ENCODE measurements around the gene SALL1.

SALL1 gene

GRCh38 chr16:51131619-51132018 lies 19.5 kb downstream of the SALL1 start:
- Histone ChIP-seq H3K14ac (ENCODE audit: low read length) (no peak overlapping the region), H3K4ac (ENCODE audit: low read depth, low read length) (no peak overlapping the region), H3K79me1 (ENCODE audit: low read length) (no peaks in the 10 kb centered on the region), H4K91ac (ENCODE audit: low read depth, low read length) (no peak overlapping the region), H2BK120ac (ENCODE audit: insufficient read depth, low read length, poor library complexity) (no peak overlapping the region), H3K27me3 (ENCODE audit: insufficient read depth, low read length) (peaks cover 5% of the 10 kb centered on the region), H3K9ac (ENCODE audit: low read length) (no peak overlapping the region), H3K23ac (ENCODE audit: low read length) (no peak overlapping the region), H4K8ac (ENCODE audit: low read depth, low read length) (no peak overlapping the region), H3K4me2 (ENCODE audit: low read length) (no peak overlapping the region), H4K12ac (ENCODE audit: low read depth, low read length) (no peak overlapping the region), H2AK5ac (ENCODE audit: low read length) (no peak overlapping the region), H3K79me2 (ENCODE audit: control insufficient read depth, insufficient read depth, low read length, poor library complexity) (no peaks in the 10 kb centered on the region), H3K4me1 (ENCODE audit: control insufficient read depth in 1 of 2, insufficient read depth in 2 of 2, low read length in 2 of 2) (peaks cover 6 to 8% of the 10 kb centered on the region in 2 experiments), H3K36me3 (ENCODE audit: control insufficient read depth in 1 of 2, insufficient read depth in 2 of 2, low read length in 2 of 2) (no peaks in the 10 kb centered on the region), H2BK12ac (ENCODE audit: low read length) (no peak overlapping the region), H2BK5ac (ENCODE audit: low read depth, low read length, poor library complexity) (no peak overlapping the region), H3K4me3 (ENCODE audit: low read depth, low read length) (no peak overlapping the region), H2AFZ (ENCODE audit: insufficient read depth, low read length, poor library complexity) (no peak overlapping the region), H3K18ac (ENCODE audit: low read length) (no peak overlapping the region), H3K9me3 (ENCODE audit: insufficient read depth, low read depth, low read length) (peaks cover 2% of the 10 kb centered on the region), H3K27ac (ENCODE audit: low read depth, low read length) (no peak overlapping the region)
- WGBS (ENCODE audit: extremely low coverage, insufficient coverage, insufficient read length), result no CpG with 5 or more reads among the region's 11 CpGs
- no peak for DNase-seq

GRCh38 chr16:51129105-51129504 lies 22.0 kb downstream of the SALL1 start:
- H2BK5ac ChIP-seq (ENCODE audit: low read depth, low read length, poor library complexity), result no peak overlapping the region
- no peak overlapping the region for H2BK12ac ChIP-seq (ENCODE audit: low read length)
- H2BK120ac ChIP-seq (ENCODE audit: insufficient read depth, low read length, poor library complexity), result no peak overlapping the region
- no peak overlapping the region for H4K12ac ChIP-seq (ENCODE audit: low read depth, low read length)
- no peak overlapping the region for H3K18ac ChIP-seq (ENCODE audit: low read length)
- H4K91ac ChIP-seq (ENCODE audit: low read depth, low read length), result no peak overlapping the region
- H3K23ac ChIP-seq (ENCODE audit: low read length), result no peak overlapping the region
- peaks cover 2% of the 10 kb centered on the region for H3K9me3 ChIP-seq (ENCODE audit: insufficient read depth, low read depth, low read length)
- no peaks in the 10 kb centered on the region for H3K79me2 ChIP-seq (ENCODE audit: control insufficient read depth, insufficient read depth, low read length, poor library complexity)
- no peak overlapping the region for H3K4me3 ChIP-seq (ENCODE audit: low read depth, low read length)
- no peak overlapping the region for H3K14ac ChIP-seq (ENCODE audit: low read length)
- H3K4me2 ChIP-seq (ENCODE audit: low read length), result no peak overlapping the region
- no peak overlapping the region for H3K27ac ChIP-seq (ENCODE audit: low read depth, low read length)
- H3K79me1 ChIP-seq (ENCODE audit: low read length), result no peaks in the 10 kb centered on the region
- H2AFZ ChIP-seq (ENCODE audit: insufficient read depth, low read length, poor library complexity), result no peak overlapping the region
- H3K9ac ChIP-seq (ENCODE audit: low read length), result no peak overlapping the region
- no CpG with 5 or more reads among the region's 8 CpGs for WGBS (ENCODE audit: extremely low coverage, insufficient coverage, insufficient read length)
- H3K4ac ChIP-seq (ENCODE audit: low read depth, low read length), result no peak overlapping the region
- H3K4me1 ChIP-seq (ENCODE audit: control insufficient read depth in 1 of 2, insufficient read depth in 2 of 2, low read length in 2 of 2), result peaks cover under 1% of the 10 kb centered on the region in 2 experiments
- no peaks in the 10 kb centered on the region for H3K36me3 ChIP-seq (ENCODE audit: control insufficient read depth in 1 of 2, insufficient read depth in 2 of 2, low read length in 2 of 2)
- DNase-seq, result no peak
- peaks cover under 1% of the 10 kb centered on the region for H3K27me3 ChIP-seq (ENCODE audit: insufficient read depth, low read length)
- H2AK5ac ChIP-seq (ENCODE audit: low read length), result no peak overlapping the region
- H4K8ac ChIP-seq (ENCODE audit: low read depth, low read length), result no peak overlapping the region

GRCh38 chr16:51125992-51126391 lies 25.1 kb downstream of the SALL1 start:
- Histone ChIP-seq H2BK12ac (ENCODE audit: low read length) (no peak overlapping the region), H2AFZ (ENCODE audit: insufficient read depth, low read length, poor library complexity) (no peak overlapping the region), H3K14ac (ENCODE audit: low read length) (no peak overlapping the region), H3K27ac (ENCODE audit: low read depth, low read length) (no peak overlapping the region), H4K91ac (ENCODE audit: low read depth, low read length) (no peak overlapping the region), H2AK5ac (ENCODE audit: low read length) (no peak overlapping the region), H3K4me2 (ENCODE audit: low read length) (no peak overlapping the region), H3K27me3 (ENCODE audit: insufficient read depth, low read length) (no peaks in the 10 kb centered on the region), H4K12ac (ENCODE audit: low read depth, low read length) (no peak overlapping the region), H2BK5ac (ENCODE audit: low read depth, low read length, poor library complexity) (no peak overlapping the region), H3K18ac (ENCODE audit: low read length) (no peak overlapping the region), H3K9me3 (ENCODE audit: insufficient read depth, low read depth, low read length) (no peaks in the 10 kb centered on the region), H3K9ac (ENCODE audit: low read length) (no peak overlapping the region), H3K79me1 (ENCODE audit: low read length) (no peaks in the 10 kb centered on the region), H3K79me2 (ENCODE audit: control insufficient read depth, insufficient read depth, low read length, poor library complexity) (no peaks in the 10 kb centered on the region), H3K4me3 (ENCODE audit: low read depth, low read length) (no peak overlapping the region), H3K23ac (ENCODE audit: low read length) (no peak overlapping the region), H4K8ac (ENCODE audit: low read depth, low read length) (no peak overlapping the region), H2BK120ac (ENCODE audit: insufficient read depth, low read length, poor library complexity) (no peak overlapping the region), H3K4me1 (ENCODE audit: control insufficient read depth in 1 of 2, insufficient read depth in 2 of 2, low read length in 2 of 2) (no peaks in the 10 kb centered on the region), H3K36me3 (ENCODE audit: control insufficient read depth in 1 of 2, insufficient read depth in 2 of 2, low read length in 2 of 2) (no peaks in the 10 kb centered on the region), H3K4ac (ENCODE audit: low read depth, low read length) (no peak overlapping the region)
- no CpG with 5 or more reads among the region's 5 CpGs for WGBS (ENCODE audit: extremely low coverage, insufficient coverage, insufficient read length)
- DNase-seq, result no peak

GRCh38 chr16:51124896-51125295 lies 26.2 kb downstream of the SALL1 start:
- DNase-seq, result no peak
- H3K79me1 ChIP-seq (ENCODE audit: low read length), result no peaks in the 10 kb centered on the region
- H3K36me3 ChIP-seq (ENCODE audit: control insufficient read depth in 1 of 2, insufficient read depth in 2 of 2, low read length in 2 of 2), result no peaks in the 10 kb centered on the region
- H2BK120ac ChIP-seq (ENCODE audit: insufficient read depth, low read length, poor library complexity), result no peak overlapping the region
- no peak overlapping the region for H4K12ac ChIP-seq (ENCODE audit: low read depth, low read length)
- H3K79me2 ChIP-seq (ENCODE audit: control insufficient read depth, insufficient read depth, low read length, poor library complexity), result no peaks in the 10 kb centered on the region
- H3K9ac ChIP-seq (ENCODE audit: low read length), result no peak overlapping the region
- H3K27ac ChIP-seq (ENCODE audit: low read depth, low read length), result no peak overlapping the region
- no peak overlapping the region for H3K23ac ChIP-seq (ENCODE audit: low read length)
- no peaks in the 10 kb centered on the region for H3K27me3 ChIP-seq (ENCODE audit: insufficient read depth, low read length)
- H3K18ac ChIP-seq (ENCODE audit: low read length), result no peak overlapping the region
- H4K91ac ChIP-seq (ENCODE audit: low read depth, low read length), result no peak overlapping the region
- no peak overlapping the region for H2BK12ac ChIP-seq (ENCODE audit: low read length)
- no peak overlapping the region for H4K8ac ChIP-seq (ENCODE audit: low read depth, low read length)
- no peak overlapping the region for H2BK5ac ChIP-seq (ENCODE audit: low read depth, low read length, poor library complexity)
- no peak overlapping the region for H3K4ac ChIP-seq (ENCODE audit: low read depth, low read length)
- no CpG with 5 or more reads among the region's 3 CpGs for WGBS (ENCODE audit: extremely low coverage, insufficient coverage, insufficient read length)
- no peaks in the 10 kb centered on the region for H3K4me1 ChIP-seq (ENCODE audit: control insufficient read depth in 1 of 2, insufficient read depth in 2 of 2, low read length in 2 of 2)
- H3K4me3 ChIP-seq (ENCODE audit: low read depth, low read length), result no peak overlapping the region
- H2AK5ac ChIP-seq (ENCODE audit: low read length), result no peak overlapping the region
- H3K4me2 ChIP-seq (ENCODE audit: low read length), result no peak overlapping the region
- no peak overlapping the region for H3K14ac ChIP-seq (ENCODE audit: low read length)
- H2AFZ ChIP-seq (ENCODE audit: insufficient read depth, low read length, poor library complexity), result no peak overlapping the region
- no peaks in the 10 kb centered on the region for H3K9me3 ChIP-seq (ENCODE audit: insufficient read depth, low read depth, low read length)
